Endodermal cell (in vitro differentiated cells): ENCODE measurements around the gene AMD1. TPM values are rescaled to one million over a fixed set of nuclear protein-coding genes. Genes with fewer than 3 reads are reported as not detected.
A peak's percentile ranks its signal among the peaks of the same experiment; 100 is the strongest.

Source experiments
- DNase-seq: peaks from one replicate; pipeline ENCODE4 v3.0.0-alpha.2; 2017
- H3K27ac ChIP-seq: 2 replicates; pipeline ENCODE4 v1.5.1; 2013; ENCODE audit warnings: mild to moderate bottlenecking, low read depth, low read length, moderate library complexity
- H3K27me3 ChIP-seq: 2 replicates; pipeline ENCODE4 v1.6.1; 2013; ENCODE audit warnings: mild to moderate bottlenecking, low read length, moderate library complexity; ENCODE audit not compliant: insufficient read depth, control insufficient read depth, poor library complexity, severe bottlenecking
- H3K36me3 ChIP-seq: 2 replicates; pipeline ENCODE4 v1.7.0; 2013; ENCODE audit warnings: mild to moderate bottlenecking, low read length, moderate library complexity; ENCODE audit not compliant: control insufficient read depth, insufficient read depth
- H3K4me1 ChIP-seq: one replicate; pipeline ENCODE4 v1.7.0; 2013; ENCODE audit warnings: low read length; ENCODE audit not compliant: control insufficient read depth, insufficient read depth
- H3K4me3 ChIP-seq: 2 replicates; pipeline ENCODE4 v1.5.1; 2013; ENCODE audit warnings: mild to moderate bottlenecking, low read length, moderate library complexity
- H3K9ac ChIP-seq: 2 replicates; pipeline ENCODE4 v1.6.1; 2013; ENCODE audit warnings: mild to moderate bottlenecking, low read length, moderate library complexity; ENCODE audit not compliant: poor library complexity, severe bottlenecking; ENCODE audit errors: extremely low read depth
- H3K9me3 ChIP-seq: 2 replicates; pipeline ENCODE4 v1.6.1; 2013; ENCODE audit warnings: mild to moderate bottlenecking, low read length, moderate library complexity; ENCODE audit not compliant: control insufficient read depth
- H3K27ac Mint-ChIP-seq: 2 replicates; pipeline ENCODE4 v1.8.0; 2020; ENCODE audit warnings: mixed read lengths
- H3K27me3 Mint-ChIP-seq: 2 replicates; pipeline ENCODE4 v1.8.0; 2021; ENCODE audit warnings: mild to moderate bottlenecking, mixed read lengths; ENCODE audit not compliant: insufficient read depth
- H3K36me3 Mint-ChIP-seq: 2 replicates; pipeline ENCODE4 v1.8.0; 2020; ENCODE audit warnings: low read depth, mixed read lengths
- H3K4me1 Mint-ChIP-seq: 2 replicates; pipeline ENCODE4 v1.8.0; 2020; ENCODE audit warnings: mixed read lengths
- H3K4me3 Mint-ChIP-seq: 2 replicates; pipeline ENCODE4 v1.8.0; 2020; ENCODE audit warnings: mild to moderate bottlenecking, moderate library complexity, mixed read lengths
- H3K9me3 Mint-ChIP-seq: 2 replicates; pipeline ENCODE4 v1.8.0; 2020; ENCODE audit warnings: mild to moderate bottlenecking, mixed read lengths
- WGBS, 2 experiments: methylation state at CpG; one replicate each; pipeline versions ENCODE4 v1.1.5 to v1.1.7; 2013; ENCODE audit warnings: missing lambda C conversion rate in 2 of 2, mixed read lengths in 1 of 2; ENCODE audit not compliant: insufficient coverage in 1 of 2, insufficient read length in 1 of 2; 5-methylcytosine and 5-hydroxymethylcytosine counted together
- total RNA-seq, 2 donors: library from RNA; stranded (reverse); fragmentation: NEBNext Ultra II Directional in 1 of 2; extraction: Animal tissue kit (Norgen Biotek cat#: 25700) in 1 of 2; gene quantifications; 2 replicates in 1 of 2; 3 replicates in 1 of 2; pipeline ENCODE4 v1.2.1, GENCODE V29; 2021
- TF ChIP-seq, protein P1 (sequence below): fragments of 200-600 bp; sonication (generic); conservative IDR thresholded peaks from 2 replicates; pipeline ENCODE4 v1.5.0; 2021; ENCODE audit warnings: antibody characterized with exemption, mild to moderate bottlenecking

The AMD1 gene
- total RNA-seq, 2 donors from 2014 or later = 71.8 to 87.0 TPM

DNA sequence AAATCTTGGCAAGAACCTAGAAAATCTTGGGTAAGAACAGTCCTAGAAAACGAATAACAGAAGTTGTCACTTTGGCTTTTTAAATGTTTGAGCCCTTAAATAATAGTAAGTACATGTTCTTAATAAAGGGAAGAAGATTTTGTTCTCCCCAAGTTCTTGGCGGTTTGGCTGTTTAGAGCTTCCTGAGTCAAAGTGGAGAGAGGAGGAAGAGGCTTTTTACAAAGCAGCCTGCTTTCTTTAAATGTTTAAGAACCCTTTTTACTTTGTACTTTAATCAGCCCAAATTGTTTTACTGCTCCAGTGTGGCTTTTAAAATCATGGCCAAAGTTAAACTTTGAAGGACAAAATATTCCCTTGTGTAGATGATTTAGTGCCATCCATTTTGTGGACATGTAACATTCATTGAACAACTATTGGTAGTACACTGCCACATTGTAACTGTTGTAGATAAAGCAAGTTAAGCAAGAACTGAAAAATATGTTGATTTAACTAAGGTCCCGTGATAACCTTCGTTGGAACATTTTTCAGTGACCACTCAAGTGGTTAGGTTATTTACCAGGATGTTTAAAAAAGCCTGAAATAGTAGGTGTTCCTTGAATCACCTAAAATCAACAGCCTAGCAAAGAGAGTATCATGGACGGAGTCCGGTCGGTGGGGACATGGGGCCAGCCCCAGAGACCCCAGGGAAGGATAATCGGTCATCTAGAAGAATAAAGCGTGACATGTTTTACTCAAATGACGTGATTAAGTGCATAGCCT, 2.4 kb downstream of the AMD1 start:
- peaks cover 33% of the 10 kb centered on the region for H3K4me1 Mint-ChIP-seq
- H3K4me3 ChIP-seq = peak overlapping the region; percentile 94
- H3K9me3 Mint-ChIP-seq = no peaks in the 10 kb centered on the region
- H3K27ac Mint-ChIP-seq = peak overlapping the region; percentile 88
- no peaks in the 10 kb centered on the region for H3K4me1 ChIP-seq
- peaks cover 2% of the 10 kb centered on the region for H3K36me3 Mint-ChIP-seq
- H3K4me3 Mint-ChIP-seq = peak overlapping the region; percentile 90
- DNase-seq = no peak
- H3K9ac ChIP-seq = peak overlapping the region; percentile 85
- WGBS, 2 experiments = 11 to 15% methylated on average over 10 of the region's 10 CpGs
- no peaks in the 10 kb centered on the region for H3K9me3 ChIP-seq
- no peak overlapping the region for H3K27ac ChIP-seq
- no peaks in the 10 kb centered on the region for H3K27me3 ChIP-seq
- peaks cover 4% of the 10 kb centered on the region for H3K36me3 ChIP-seq
- no peaks in the 10 kb centered on the region for H3K27me3 Mint-ChIP-seq
- TF ChIP-seq, protein P1, sequence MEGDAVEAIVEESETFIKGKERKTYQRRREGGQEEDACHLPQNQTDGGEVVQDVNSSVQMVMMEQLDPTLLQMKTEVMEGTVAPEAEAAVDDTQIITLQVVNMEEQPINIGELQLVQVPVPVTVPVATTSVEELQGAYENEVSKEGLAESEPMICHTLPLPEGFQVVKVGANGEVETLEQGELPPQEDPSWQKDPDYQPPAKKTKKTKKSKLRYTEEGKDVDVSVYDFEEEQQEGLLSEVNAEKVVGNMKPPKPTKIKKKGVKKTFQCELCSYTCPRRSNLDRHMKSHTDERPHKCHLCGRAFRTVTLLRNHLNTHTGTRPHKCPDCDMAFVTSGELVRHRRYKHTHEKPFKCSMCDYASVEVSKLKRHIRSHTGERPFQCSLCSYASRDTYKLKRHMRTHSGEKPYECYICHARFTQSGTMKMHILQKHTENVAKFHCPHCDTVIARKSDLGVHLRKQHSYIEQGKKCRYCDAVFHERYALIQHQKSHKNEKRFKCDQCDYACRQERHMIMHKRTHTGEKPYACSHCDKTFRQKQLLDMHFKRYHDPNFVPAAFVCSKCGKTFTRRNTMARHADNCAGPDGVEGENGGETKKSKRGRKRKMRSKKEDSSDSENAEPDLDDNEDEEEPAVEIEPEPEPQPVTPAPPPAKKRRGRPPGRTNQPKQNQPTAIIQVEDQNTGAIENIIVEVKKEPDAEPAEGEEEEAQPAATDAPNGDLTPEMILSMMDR = no peak

DNA sequence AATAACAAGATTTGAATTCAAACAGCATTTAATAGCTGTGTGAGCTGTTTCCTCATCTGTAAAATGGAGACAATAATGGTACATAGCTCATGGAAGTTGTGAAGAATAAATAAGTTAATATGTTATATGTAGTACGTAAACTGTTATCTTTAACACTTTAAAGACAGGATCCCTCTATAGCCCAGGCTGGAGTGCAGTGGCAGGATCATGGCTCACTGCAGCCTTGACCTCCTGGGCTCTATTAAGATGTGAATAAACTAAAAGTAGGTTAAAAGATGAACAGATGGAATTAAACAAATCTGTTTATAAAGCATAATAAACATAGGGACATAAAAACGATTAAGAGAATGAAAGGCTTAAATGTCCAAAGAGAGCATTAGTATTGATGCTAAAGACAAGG, 3.0 kb downstream of the AMD1 start:
- H3K9me3 Mint-ChIP-seq = no peaks in the 10 kb centered on the region
- Histone ChIP-seq H3K27ac (no peak overlapping the region), H3K4me1 (no peaks in the 10 kb centered on the region), H3K9ac (peak overlapping the region; percentile 85), H3K4me3 (peak overlapping the region; percentile 94), H3K36me3 (peaks cover 4% of the 10 kb centered on the region), H3K9me3 (no peaks in the 10 kb centered on the region), H3K27me3 (no peaks in the 10 kb centered on the region)
- peaks cover 34% of the 10 kb centered on the region for H3K4me1 Mint-ChIP-seq
- H3K4me3 Mint-ChIP-seq = peak overlapping the region; percentile 90
- no peaks in the 10 kb centered on the region for H3K27me3 Mint-ChIP-seq
- TF ChIP-seq, protein P1 = no peak
- DNase-seq = no peak
- peak overlapping the region; percentile 88 for H3K27ac Mint-ChIP-seq
- H3K36me3 Mint-ChIP-seq = peaks cover 5% of the 10 kb centered on the region
- 19% methylated on average over 2 of the region's 2 CpGs; no CpG with 5 or more reads in 1 of the 2 experiments for WGBS, 2 experiments

DNA sequence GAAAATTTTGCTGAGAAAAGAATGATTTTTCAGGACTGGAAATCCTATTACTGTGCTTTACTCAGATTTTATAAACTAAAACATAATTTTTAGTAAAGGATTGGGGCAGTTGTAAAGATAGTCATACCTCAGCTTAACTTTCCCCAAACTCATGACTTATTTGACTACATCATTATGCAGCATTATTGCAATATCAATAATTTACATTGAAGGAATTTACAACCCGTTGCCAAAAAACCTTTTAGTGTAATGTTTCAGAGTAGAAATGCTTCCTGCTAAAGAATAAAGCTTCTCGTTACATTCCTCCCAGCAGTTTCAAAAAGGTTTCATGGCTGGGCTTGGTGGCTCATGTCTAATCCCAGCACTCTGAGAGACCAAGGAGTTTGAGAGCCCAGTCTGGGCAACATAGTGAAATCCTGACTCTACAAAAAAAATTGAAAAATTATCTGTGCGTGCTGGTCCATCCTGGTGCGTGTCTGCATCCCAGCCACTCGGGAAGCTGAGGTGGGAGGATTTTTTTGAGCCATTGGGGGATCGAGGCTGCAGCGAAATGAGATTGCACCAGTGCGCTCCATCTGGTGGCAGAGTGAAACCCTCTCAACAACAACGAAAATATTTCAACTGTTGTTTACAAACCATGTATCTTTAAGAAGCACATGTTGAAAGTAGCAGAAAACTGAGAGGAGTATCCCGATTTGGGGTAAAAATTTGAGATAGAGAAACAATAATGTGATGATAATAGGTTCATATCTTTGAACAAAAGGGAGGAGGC, 4.4 kb downstream of the AMD1 start:
- H3K4me1 Mint-ChIP-seq = peaks cover 36% of the 10 kb centered on the region
- peak overlapping the region; percentile 85 for H3K9ac ChIP-seq
- TF ChIP-seq, protein P1 = peak; percentile 83
- WGBS, 2 experiments = 32 to 77% methylated on average over 2 to 10 of the region's 10 CpGs
- H3K27ac ChIP-seq = no peak overlapping the region
- H3K4me1 ChIP-seq = no peaks in the 10 kb centered on the region
- H3K4me3 Mint-ChIP-seq = peak overlapping the region; percentile 90
- H3K4me3 ChIP-seq = peak overlapping the region; percentile 94
- peak overlapping the region; percentile 86 for H3K27ac Mint-ChIP-seq
- no peaks in the 10 kb centered on the region for H3K9me3 Mint-ChIP-seq
- no peaks in the 10 kb centered on the region for H3K27me3 ChIP-seq
- peaks cover 12% of the 10 kb centered on the region for H3K36me3 Mint-ChIP-seq
- peaks cover 5% of the 10 kb centered on the region for H3K36me3 ChIP-seq
- no peaks in the 10 kb centered on the region for H3K9me3 ChIP-seq
- peak; percentile 71 for DNase-seq
- no peaks in the 10 kb centered on the region for H3K27me3 Mint-ChIP-seq
